T-helper 1 cell treated with Interleukin-12 subunit alpha and Interleukin-12 subunit beta and Interleukin-4 antibody, amounts not matched to agents 30 μg/mL and 1 μg/mL, for 36 hours (primary cell): ENCODE results near the gene PLB1.

Source experiments
- H3K27ac Mint-ChIP-seq: one replicate; pipeline ENCODE4 v1.8.0; 2021; ENCODE audit warnings: mild to moderate bottlenecking, mixed read lengths
- H3K27me3 Mint-ChIP-seq: one replicate; pipeline ENCODE4 v1.8.0; 2021; ENCODE audit warnings: low read depth, mixed read lengths
- H3K36me3 Mint-ChIP-seq: one replicate; pipeline ENCODE4 v1.8.0; 2021; ENCODE audit warnings: low read depth, mixed read lengths
- H3K4me1 Mint-ChIP-seq: one replicate; pipeline ENCODE4 v1.8.0; 2021; ENCODE audit warnings: low read depth, mixed read lengths
- H3K4me3 Mint-ChIP-seq: one replicate; pipeline ENCODE4 v1.8.0; 2021; ENCODE audit warnings: mild to moderate bottlenecking, moderate library complexity, mixed read lengths
- H3K9me3 Mint-ChIP-seq: one replicate; pipeline ENCODE4 v1.8.0; 2021; ENCODE audit warnings: mixed read lengths

PLB1 gene

GRCh38 chr2:28495551-28496250, at the start of gene PLB1:
Gene PLB1, plus strand, starts transcription at chr2:28496060. Its CDS starts 55 bp downstream, at chr2:28496115.
- Mint-ChIP-seq H3K36me3 (no peaks in the 10 kb centered on the region), H3K4me3 (no peak within 1 kb of the TSS), H3K27me3 (peaks cover 43% of the 10 kb centered on the region), H3K9me3 (no peaks in the 10 kb centered on the region), H3K4me1 (no peaks in the 10 kb centered on the region), H3K27ac (no peak within 1 kb of the TSS)

GRCh38 chr2:28446531-28446930, 49.3 kb upstream of the PLB1 start:
- no peaks in the 10 kb centered on the region for H3K27me3 Mint-ChIP-seq
- H3K9me3 Mint-ChIP-seq, result no peaks in the 10 kb centered on the region
- no peak overlapping the region for H3K4me3 Mint-ChIP-seq
- peaks cover 3% of the 10 kb centered on the region for H3K36me3 Mint-ChIP-seq
- no peak overlapping the region for H3K27ac Mint-ChIP-seq
- peaks cover 36% of the 10 kb centered on the region for H3K4me1 Mint-ChIP-seq

- Mint-ChIP-seq H3K27ac (no peak overlapping the region), H3K4me3 (no peak overlapping the region), H3K36me3 (peaks cover 3% of the 10 kb centered on the region), H3K9me3 (no peaks in the 10 kb centered on the region), H3K4me1 (peaks cover 36% of the 10 kb centered on the region), H3K27me3 (no peaks in the 10 kb centered on the region)
Observed at GRCh38 chr2:28447086-28447485, 48.8 kb upstream of the PLB1 start.

- peaks cover 44% of the 10 kb centered on the region for H3K4me1 Mint-ChIP-seq
- no peaks in the 10 kb centered on the region for H3K27me3 Mint-ChIP-seq
- H3K4me3 Mint-ChIP-seq, result no peak overlapping the region
- H3K36me3 Mint-ChIP-seq, result peaks cover 3% of the 10 kb centered on the region
- H3K9me3 Mint-ChIP-seq, result no peaks in the 10 kb centered on the region
- H3K27ac Mint-ChIP-seq, result peak overlapping the region; percentile 55
Observed at GRCh38 chr2:28447943-28448792, 47.7 kb upstream of the PLB1 start.

- H3K36me3 Mint-ChIP-seq, result no peaks in the 10 kb centered on the region
- no peak overlapping the region for H3K27ac Mint-ChIP-seq
- H3K4me1 Mint-ChIP-seq, result peaks cover 42% of the 10 kb centered on the region
- H3K27me3 Mint-ChIP-seq, result no peaks in the 10 kb centered on the region
- no peak overlapping the region for H3K4me3 Mint-ChIP-seq
- H3K9me3 Mint-ChIP-seq, result no peaks in the 10 kb centered on the region
Observed at GRCh38 chr2:28448793-28449100, 47.1 kb upstream of the PLB1 start.

GRCh38 chr2:28449126-28449487, 46.8 kb upstream of the PLB1 start:
- Mint-ChIP-seq H3K36me3 (no peaks in the 10 kb centered on the region), H3K9me3 (no peaks in the 10 kb centered on the region), H3K4me3 (peak overlapping the region; percentile 52), H3K27ac (no peak overlapping the region), H3K27me3 (no peaks in the 10 kb centered on the region), H3K4me1 (peaks cover 42% of the 10 kb centered on the region)

- peak overlapping the region; percentile 52 for H3K4me3 Mint-ChIP-seq
- no peaks in the 10 kb centered on the region for H3K27me3 Mint-ChIP-seq
- no peaks in the 10 kb centered on the region for H3K9me3 Mint-ChIP-seq
- H3K36me3 Mint-ChIP-seq, result no peaks in the 10 kb centered on the region
- peak overlapping the region; percentile 76 for H3K27ac Mint-ChIP-seq
- peaks cover 42% of the 10 kb centered on the region for H3K4me1 Mint-ChIP-seq
Observed at GRCh38 chr2:28449488-28450395, 46.1 kb upstream of the PLB1 start.

GRCh38 chr2:28450901-28451565, 44.8 kb upstream of the PLB1 start:
- no peaks in the 10 kb centered on the region for H3K9me3 Mint-ChIP-seq
- H3K4me1 Mint-ChIP-seq, result peaks cover 39% of the 10 kb centered on the region
- no peak overlapping the region for H3K27ac Mint-ChIP-seq
- no peak overlapping the region for H3K4me3 Mint-ChIP-seq
- H3K36me3 Mint-ChIP-seq, result no peaks in the 10 kb centered on the region
- H3K27me3 Mint-ChIP-seq, result no peaks in the 10 kb centered on the region

- H3K4me3 Mint-ChIP-seq, result no peak overlapping the region
- peaks cover 39% of the 10 kb centered on the region for H3K4me1 Mint-ChIP-seq
- no peak overlapping the region for H3K27ac Mint-ChIP-seq
- no peaks in the 10 kb centered on the region for H3K9me3 Mint-ChIP-seq
- H3K36me3 Mint-ChIP-seq, result no peaks in the 10 kb centered on the region
- no peaks in the 10 kb centered on the region for H3K27me3 Mint-ChIP-seq
Observed at GRCh38 chr2:28451793-28452533, 43.9 kb upstream of the PLB1 start.

GRCh38 chr2:28452534-28453081, 43.3 kb upstream of the PLB1 start:
- no peaks in the 10 kb centered on the region for H3K9me3 Mint-ChIP-seq
- H3K27ac Mint-ChIP-seq, result peak overlapping the region; percentile 5
- no peaks in the 10 kb centered on the region for H3K27me3 Mint-ChIP-seq
- H3K4me1 Mint-ChIP-seq, result peaks cover 39% of the 10 kb centered on the region
- H3K4me3 Mint-ChIP-seq, result no peak overlapping the region
- no peaks in the 10 kb centered on the region for H3K36me3 Mint-ChIP-seq

- Mint-ChIP-seq H3K27ac (no peak overlapping the region), H3K4me1 (peaks cover 36% of the 10 kb centered on the region)
Observed at GRCh38 chr2:28453396-28453795, 42.5 kb upstream of the PLB1 start.

GRCh38 chr2:28454016-28454930, 41.6 kb upstream of the PLB1 start:
- Mint-ChIP-seq H3K27ac (no peak overlapping the region), H3K27me3 (peaks cover 5% of the 10 kb centered on the region), H3K4me3 (no peak overlapping the region), H3K4me1 (peaks cover 28% of the 10 kb centered on the region), H3K9me3 (no peaks in the 10 kb centered on the region), H3K36me3 (no peaks in the 10 kb centered on the region)

More at GRCh38 chr2:28453396-28453795, 42.5 kb upstream of the PLB1 start:
- no peaks in the 10 kb centered on the region for H3K9me3 Mint-ChIP-seq
- no peak overlapping the region for H3K4me3 Mint-ChIP-seq
- peaks cover 5% of the 10 kb centered on the region for H3K27me3 Mint-ChIP-seq
- H3K36me3 Mint-ChIP-seq, result no peaks in the 10 kb centered on the region
